CD4-positive, alpha-beta T cell treated with Interleukin-15 for 4 hours (primary cell): ENCODE results near the gene TANGO2.
A peak's percentile ranks its signal among the peaks of the same experiment; 100 is the strongest.

ENCODE experiments used
- DNase-seq: peaks from one replicate; pipeline ENCODE4 v3.0.0-alpha.2; 2020; ENCODE audit warnings: low spot score

TANGO2 gene

GRCh38 chr22:19983741-19984140, 37.2 kb upstream of the TANGO2 start:
- DNase-seq, result no peak

DNA sequence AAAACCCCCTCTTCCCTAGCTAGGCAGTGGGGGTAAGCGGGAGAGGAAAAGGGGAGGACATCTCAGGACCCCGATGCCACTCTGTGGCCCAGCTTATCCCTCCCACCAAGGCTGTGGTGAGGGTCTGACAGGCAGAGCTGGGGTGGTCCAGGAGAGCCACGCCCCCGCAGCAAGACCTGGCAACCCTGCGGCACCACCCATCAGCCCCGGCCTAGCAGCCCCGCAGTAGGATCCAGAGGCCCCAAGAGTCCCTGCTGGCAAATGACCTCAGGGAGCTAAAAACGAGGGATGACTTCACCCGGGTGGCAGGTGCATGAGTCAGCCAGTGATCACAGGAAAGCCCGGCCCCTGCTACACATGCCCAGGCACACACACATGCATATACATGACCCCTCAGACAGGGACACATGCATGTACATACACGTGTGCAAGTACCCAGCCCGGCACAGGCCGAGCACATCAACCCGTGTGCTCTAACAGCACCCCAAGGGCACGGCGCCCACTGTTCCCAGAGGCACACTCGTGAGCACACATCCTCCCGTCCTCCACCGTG, 36.6 kb upstream of the TANGO2 start:
- DNase-seq, result no peak

- DNase-seq, result no peak
Measured at GRCh38 chr22:19984851-19985811, 35.8 kb upstream of the TANGO2 start.

DNA sequence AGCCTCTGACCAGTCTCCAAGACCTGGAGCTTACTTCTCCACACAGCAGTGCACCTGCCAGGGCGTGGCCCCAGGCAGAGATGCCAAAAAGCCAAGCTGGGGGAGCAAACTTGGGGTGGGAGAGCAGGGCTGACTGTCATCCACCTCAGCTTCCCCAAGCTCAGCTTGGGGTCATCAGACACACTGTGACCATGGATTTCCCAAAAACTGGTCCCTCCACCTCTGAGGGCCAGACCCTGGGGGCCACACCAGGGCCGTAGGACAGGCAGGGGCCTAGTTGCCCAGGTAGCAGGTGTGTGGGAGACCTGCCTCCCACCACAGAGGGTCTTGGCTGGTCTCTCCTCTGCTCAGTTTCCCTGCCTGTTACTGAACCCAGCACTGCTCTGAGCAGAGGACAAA, 34.9 kb upstream of the TANGO2 start:
- no peak for DNase-seq

DNA sequence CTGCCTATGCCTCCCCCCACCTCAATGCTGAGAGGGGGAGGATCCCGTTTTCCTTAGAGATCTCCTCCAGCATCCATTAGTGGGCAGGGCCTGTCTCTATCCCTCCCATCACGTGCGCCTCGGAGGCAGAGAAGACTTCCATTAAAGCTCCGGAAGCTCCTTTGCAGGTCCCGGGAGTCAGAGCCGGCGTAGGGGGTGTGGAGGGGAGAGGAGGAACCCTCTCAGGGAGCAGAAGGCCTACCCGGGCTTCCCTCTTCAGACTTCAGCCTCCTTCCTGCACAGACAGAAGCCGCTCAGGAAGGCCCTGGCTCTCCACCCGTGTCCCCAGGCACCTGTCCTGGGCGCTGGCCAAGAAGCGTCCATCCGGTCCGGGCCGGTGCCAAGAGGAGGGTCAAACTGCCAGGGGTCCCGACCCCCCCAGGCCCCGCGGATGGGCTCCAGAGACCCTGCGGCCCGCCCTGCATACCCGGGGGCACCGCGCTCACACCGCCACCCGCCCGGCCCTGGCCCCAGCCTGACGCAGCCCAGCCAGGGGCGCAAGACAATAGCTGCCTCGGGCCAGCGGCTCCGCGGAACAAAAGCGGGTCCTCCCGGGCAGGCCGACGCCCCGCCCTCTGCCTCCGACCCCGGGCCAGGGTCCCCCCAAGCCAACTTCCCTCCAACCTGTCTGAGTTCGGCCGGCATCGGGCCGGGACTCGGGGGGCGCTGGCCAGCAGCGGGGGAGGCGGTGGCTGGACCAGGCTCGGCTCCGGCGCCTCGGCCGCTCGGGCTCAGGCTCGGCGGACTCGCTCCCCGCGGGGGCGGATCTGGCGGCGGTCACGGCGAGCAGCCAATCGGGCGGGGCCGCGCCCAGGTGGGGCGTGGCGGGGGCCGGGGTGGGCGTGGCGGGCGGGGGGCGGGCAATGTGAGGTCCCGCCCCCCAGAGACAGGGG, 34.2 kb upstream of the TANGO2 start:
- peak; percentile 37 for DNase-seq

- DNase-seq, result no peak
Measured at GRCh38 chr22:19987394-19988306, 33.3 kb upstream of the TANGO2 start.

DNA sequence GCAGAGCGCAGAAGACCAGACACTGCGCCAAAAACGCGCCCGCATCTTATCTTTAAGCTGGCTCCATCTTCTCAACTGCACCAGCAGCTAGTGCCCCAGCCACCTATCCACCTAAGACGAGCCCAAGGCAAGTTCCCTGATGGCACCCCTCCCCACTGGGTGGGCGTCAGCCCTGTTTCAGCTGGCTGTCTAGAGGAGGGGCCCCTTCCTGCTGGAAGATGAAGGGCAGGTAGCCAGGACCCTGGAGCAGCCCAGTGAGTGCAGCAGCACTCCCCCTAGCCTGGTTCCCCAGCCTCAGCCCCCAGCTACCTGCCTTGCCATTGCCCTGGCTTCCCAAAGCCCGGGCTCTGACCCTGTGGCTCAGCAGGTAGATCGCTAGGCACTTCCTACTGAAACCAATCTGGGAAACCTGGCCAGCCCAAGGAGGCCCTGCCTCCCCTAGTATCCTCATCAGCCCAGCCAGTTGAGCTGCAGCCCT, 32.5 kb upstream of the TANGO2 start:
- DNase-seq, result no peak

GRCh38 chr22:19988965-19989724, 31.8 kb upstream of the TANGO2 start:
- DNase-seq, result no peak

- no peak for DNase-seq
Measured at GRCh38 chr22:19989725-19990067, 31.2 kb upstream of the TANGO2 start.

DNA sequence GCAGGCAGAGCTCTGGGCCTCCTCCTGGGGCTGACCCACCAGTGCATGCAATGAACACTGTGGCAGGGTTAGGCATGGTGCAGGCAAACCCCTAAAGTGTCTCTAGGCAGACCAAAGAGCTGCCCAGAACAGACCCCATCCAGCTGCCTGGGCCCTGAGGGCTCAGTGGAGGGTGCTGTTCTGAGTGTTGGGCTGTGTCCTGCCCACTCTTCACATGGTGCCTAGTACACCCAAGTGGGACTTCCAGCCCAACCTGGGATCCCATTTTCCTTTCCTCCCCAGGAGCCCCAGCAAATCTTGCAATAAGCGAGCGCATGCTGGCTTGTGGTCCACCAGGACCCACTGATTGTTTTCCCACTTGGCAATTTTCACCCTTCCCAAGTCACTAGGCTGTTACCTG, 30.7 kb upstream of the TANGO2 start:
- DNase-seq, result no peak

DNA sequence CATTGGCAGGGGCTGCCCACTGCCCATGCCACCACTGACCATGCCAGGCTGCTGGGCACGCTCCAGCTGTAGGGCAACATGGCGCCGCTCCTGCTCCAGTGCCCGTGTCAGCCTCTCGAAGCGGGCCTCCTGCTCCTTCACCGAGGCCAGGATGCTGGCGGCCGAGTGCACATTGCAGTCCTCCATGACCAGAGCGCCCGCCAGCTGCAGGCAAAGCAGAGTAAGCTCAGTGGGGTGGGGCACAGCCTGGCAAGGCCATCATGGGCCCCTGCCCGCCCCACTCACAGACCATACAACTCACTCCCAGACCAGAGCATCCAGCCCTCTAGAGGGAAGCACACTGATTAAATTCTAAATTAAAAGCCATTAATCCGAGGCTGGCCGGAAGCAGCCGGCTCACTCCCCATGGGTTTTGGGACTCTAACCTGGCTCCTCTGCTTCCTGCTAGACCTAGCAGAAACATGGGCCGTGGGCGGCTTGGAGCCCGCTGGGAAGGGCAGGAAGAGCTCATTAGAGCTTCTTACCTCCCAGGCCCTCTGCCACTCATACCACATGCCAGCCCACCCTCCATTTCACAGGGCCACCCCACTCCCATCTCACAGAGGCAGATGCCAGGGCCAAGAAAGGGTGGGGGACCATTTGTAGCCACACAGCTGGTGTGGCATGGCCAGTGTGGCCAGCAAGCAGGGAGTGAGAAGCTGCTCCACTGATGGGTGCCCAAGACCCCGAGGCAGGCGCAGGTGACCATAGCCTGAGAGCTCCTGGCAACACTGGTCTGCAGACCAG, 30.1 kb upstream of the TANGO2 start:
- DNase-seq, result no peak

- no peak for DNase-seq
Measured at GRCh38 chr22:19991395-19991644, 29.6 kb upstream of the TANGO2 start.

DNA sequence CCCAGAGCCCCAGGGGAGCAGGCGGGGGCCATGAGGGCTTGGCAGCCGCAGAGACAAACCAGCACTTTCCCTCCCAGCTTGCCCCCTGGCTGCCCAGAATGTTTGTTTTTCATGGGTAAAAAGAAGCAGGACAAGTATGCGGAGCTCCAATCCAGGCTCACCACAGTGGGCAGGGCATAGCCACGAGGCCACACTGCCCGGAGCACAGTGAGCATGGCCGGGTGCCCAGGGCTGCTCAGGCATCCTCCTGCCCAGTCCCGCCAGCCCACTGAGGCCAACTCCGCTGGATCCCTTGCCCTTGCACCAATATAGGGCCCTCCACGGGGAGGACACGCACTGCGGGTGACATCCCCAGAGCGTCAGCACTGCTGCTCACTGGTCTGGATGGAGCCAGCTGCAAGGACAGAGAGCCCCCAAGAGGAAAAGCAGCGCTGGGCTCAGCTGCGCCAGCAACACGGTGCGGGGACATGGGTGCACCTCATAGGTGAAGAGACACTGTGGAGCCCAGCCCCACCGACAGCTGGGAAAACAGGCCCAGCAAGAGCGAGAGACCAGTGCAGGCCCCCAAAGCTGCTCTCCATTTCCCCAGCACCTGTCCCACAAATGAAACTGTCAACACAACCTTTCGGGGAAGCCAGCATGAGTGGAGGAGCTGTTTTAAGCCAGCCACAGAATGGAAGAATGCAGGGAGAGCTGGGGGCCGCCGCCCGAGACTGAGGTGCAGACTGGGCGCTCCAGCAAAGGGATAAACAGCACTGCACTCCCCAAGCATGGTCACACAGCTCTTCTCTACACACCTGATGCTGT, 29.1 kb upstream of the TANGO2 start:
- no peak for DNase-seq

GRCh38 chr22:19992481-19992911, 28.4 kb upstream of the TANGO2 start:
- no peak for DNase-seq

DNA sequence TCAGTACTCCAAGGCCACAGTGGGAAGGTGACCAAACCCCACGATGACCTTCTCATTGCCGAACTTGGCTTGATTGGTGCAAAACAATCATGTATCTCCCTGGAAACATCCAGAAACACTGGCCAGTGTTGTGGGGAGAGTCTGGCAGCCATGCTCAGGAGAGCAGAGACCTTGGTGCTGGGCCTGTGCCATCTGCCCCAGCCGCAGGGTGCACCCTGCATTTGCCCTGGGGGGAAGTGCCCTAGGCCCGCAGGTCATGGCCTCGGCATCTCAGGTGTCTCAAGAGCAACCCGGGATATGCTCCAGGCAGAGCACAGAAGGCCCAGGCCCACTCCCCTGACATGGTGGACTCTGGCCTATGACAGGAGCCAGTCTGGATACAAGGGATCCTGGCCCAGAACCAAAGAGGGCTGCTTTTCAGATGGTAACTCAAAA, 28.0 kb upstream of the TANGO2 start:
- DNase-seq, result no peak

- DNase-seq, result no peak
Measured at GRCh38 chr22:19993926-19994325, 27.0 kb upstream of the TANGO2 start.

- DNase-seq, result no peak
Measured at GRCh38 chr22:19994851-19995610, 25.9 kb upstream of the TANGO2 start.

DNA sequence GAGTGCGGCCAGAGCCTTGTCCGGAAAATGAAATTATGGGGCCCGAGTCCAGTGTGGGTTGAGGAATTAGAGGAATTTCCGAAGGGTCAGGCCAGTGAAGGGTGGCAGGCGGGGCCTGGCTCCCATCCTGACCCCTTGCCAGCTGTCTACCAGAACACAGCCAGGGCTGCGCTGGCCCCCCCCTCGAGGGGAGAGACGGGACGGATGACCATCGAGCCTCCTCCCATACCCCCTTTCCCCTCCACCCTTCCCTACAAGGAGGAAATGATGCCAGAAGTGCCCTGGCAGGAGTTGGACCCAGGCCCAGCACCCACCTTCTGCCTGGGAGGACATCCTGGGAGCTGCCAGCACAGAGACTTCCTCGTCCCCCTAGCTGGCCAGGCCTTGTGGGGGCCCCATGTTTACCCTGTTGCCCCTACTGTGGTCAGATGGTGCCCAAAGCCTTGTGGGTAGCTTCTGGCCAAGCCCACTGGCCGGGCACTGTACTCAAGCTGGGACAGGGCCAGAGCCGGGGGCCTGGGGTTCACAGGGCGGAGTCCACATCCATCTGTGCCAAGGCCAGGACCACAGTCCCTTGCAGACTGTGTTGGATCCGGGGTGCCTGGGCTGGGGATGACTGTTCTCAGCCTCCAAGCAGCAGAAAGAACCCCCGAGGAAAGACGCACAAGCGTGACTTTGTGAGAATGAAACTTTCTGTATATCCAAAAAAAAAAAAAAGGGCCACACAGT, 25.1 kb upstream of the TANGO2 start:
- DNase-seq, result no peak
